NCI-H187 treated with DMSO at 0.1 percent for 48 hours (cell line): ENCODE measurements around the gene TMEM86B.
"Not testable (repeated sequence)": the region's sequence is repeated elsewhere in the genome, so short reads cannot be mapped to it uniquely, and the experiment has no call there.

ENCODE experiments used
- DNase-seq: peaks from one replicate; lab custom pipeline; 2025; lab: John Stamatoyannopoulos, UW

Gene TMEM86B

GRCh38 chr19:55241935-55242464 lies 13.4 kb upstream of the TMEM86B start:
- no peak for DNase-seq

- no peak for DNase-seq
These were observed 12.8 kb upstream of the TMEM86B start for GRCh38 chr19:55241143-55241934.

GRCh38 chr19:55240713-55241020 lies 12.1 kb upstream of the TMEM86B start:
- no peak for DNase-seq

- DNase-seq, result no peak
These were observed 10.4 kb upstream of the TMEM86B start for GRCh38 chr19:55239004-55239403.

GRCh38 chr19:55238030-55238429 lies 9.5 kb upstream of the TMEM86B start:
- DNase-seq, result no peak

GRCh38 chr19:55232986-55233385 lies 4.4 kb upstream of the TMEM86B start:
- no peak for DNase-seq

GRCh38 chr19:55232286-55232602 lies 3.7 kb upstream of the TMEM86B start:
- DNase-seq, result no peak

- no peak for DNase-seq
These were observed 3.1 kb upstream of the TMEM86B start for GRCh38 chr19:55231391-55232285.

- no peak for DNase-seq
These were observed 2.2 kb upstream of the TMEM86B start for GRCh38 chr19:55230780-55231179.

- no peak for DNase-seq
These were observed 1.8 kb upstream of the TMEM86B start for GRCh38 chr19:55230329-55230728.

GRCh38 chr19:55229789-55230182 lies 1.2 kb upstream of the TMEM86B start:
- DNase-seq, result no peak

GRCh38 chr19:55229145-55229788 lies 704 bp upstream of the TMEM86B start:
- no peak for DNase-seq

GRCh38 chr19:55228015-55228391 lies 560 bp downstream of the TMEM86B start:
- DNase-seq, result no peak

GRCh38 chr19:55227241-55228014 lies 1.1 kb downstream of the TMEM86B start:
- DNase-seq, result no peak

- no peak for DNase-seq
These were observed 1.8 kb downstream of the TMEM86B start for GRCh38 chr19:55226788-55227187.

- no peak for DNase-seq
These were observed 2.3 kb downstream of the TMEM86B start for GRCh38 chr19:55226273-55226672.

GRCh38 chr19:55225415-55225958 lies 3.1 kb downstream of the TMEM86B start:
- DNase-seq, result no peak

GRCh38 chr19:55224679-55225414 lies 3.7 kb downstream of the TMEM86B start:
- not testable (repeated sequence) for DNase-seq

- no peak for DNase-seq
These were observed 4.4 kb downstream of the TMEM86B start for GRCh38 chr19:55224038-55224665.

- DNase-seq, result no peak
These were observed 5.1 kb downstream of the TMEM86B start for GRCh38 chr19:55223291-55224037.
